Measurements from ENCODE around the gene CSNK1G1.
"Not testable (repeated sequence)": the region's sequence is repeated elsewhere in the genome, so short reads cannot be mapped to it uniquely, and the experiment has no call there.

The CSNK1G1 gene

GRCh38 chr15:64222573-64223366 lies 133.2 kb downstream of the CSNK1G1 start:
- in situ Hi-C loops (cut with HindIII; ENCODE audit: low sequenced_read_pairs) = loop anchor here (25.0 kb wide), 1 partner anchor 140 kb away; the partner anchor contains the start of gene CSNK1G1
- H3K4me3 ChIP-seq (ENCODE audit: low read depth, low read length) = no peak overlapping the region
- no peak for DNase-seq (ENCODE audit: low read depth)
- TF ChIP-seq CTCF (IDR thresholded peaks at IDR 0.05; ENCODE audit: low read depth, low read length, missing control alignments) = no peak

- not testable (repeated sequence) for DNase-seq (ENCODE audit: low read depth); H3K4me3 ChIP-seq (ENCODE audit: low read depth, low read length)
- in situ Hi-C loops (cut with HindIII; ENCODE audit: low sequenced_read_pairs) = loop anchor here (25.0 kb wide), 1 partner anchor 140 kb away; the partner anchor contains the start of gene CSNK1G1
Measured at GRCh38 chr15:64221911-64222310, 134.1 kb downstream of the CSNK1G1 start.

- not testable (repeated sequence) for H3K4me3 ChIP-seq (ENCODE audit: low read depth, low read length); DNase-seq (ENCODE audit: low read depth)
- in situ Hi-C loops (cut with HindIII; ENCODE audit: low sequenced_read_pairs) = loop anchor here (25.0 kb wide), 1 partner anchor 145 kb away; the partner anchor contains the start of gene CSNK1G1
Measured at GRCh38 chr15:64217429-64217750, 138.6 kb downstream of the CSNK1G1 start.

- TF ChIP-seq CTCF (IDR thresholded peaks at IDR 0.05; ENCODE audit: low read depth, low read length, missing control alignments) = no peak
- H3K4me3 ChIP-seq (ENCODE audit: low read depth, low read length) = no peak overlapping the region
- in situ Hi-C loops (cut with HindIII; ENCODE audit: low sequenced_read_pairs) = loop anchor here (25.0 kb wide), 1 partner anchor 145 kb away; the partner anchor contains the start of gene CSNK1G1
- no peak for DNase-seq (ENCODE audit: low read depth)
Measured at GRCh38 chr15:64216730-64217428, 139.1 kb downstream of the CSNK1G1 start.

GRCh38 chr15:64216196-64216595 lies 139.8 kb downstream of the CSNK1G1 start:
- no peak overlapping the region for H3K4me3 ChIP-seq (ENCODE audit: low read depth, low read length)
- DNase-seq (ENCODE audit: low read depth) = no peak
- in situ Hi-C loops (cut with HindIII; ENCODE audit: low sequenced_read_pairs) = loop anchor here (25.0 kb wide), 1 partner anchor 146 kb away; the partner anchor contains the start of gene CSNK1G1
- TF ChIP-seq CTCF (IDR thresholded peaks at IDR 0.05; ENCODE audit: low read depth, low read length, missing control alignments) = no peak

GRCh38 chr15:64213646-64214045 lies 142.3 kb downstream of the CSNK1G1 start:
- no peak for DNase-seq (ENCODE audit: low read depth)
- in situ Hi-C loops (cut with HindIII; ENCODE audit: low sequenced_read_pairs) = loop anchor here (25.0 kb wide), 1 partner anchor 149 kb away; the partner anchor contains the start of gene CSNK1G1
- TF ChIP-seq CTCF (IDR thresholded peaks at IDR 0.05; ENCODE audit: low read depth, low read length, missing control alignments) = no peak
- no peak overlapping the region for H3K4me3 ChIP-seq (ENCODE audit: low read depth, low read length)

- H3K4me3 ChIP-seq (ENCODE audit: low read depth, low read length) = no peak overlapping the region
- TF ChIP-seq CTCF (IDR thresholded peaks at IDR 0.05; ENCODE audit: low read depth, low read length, missing control alignments) = no peak
- no peak for DNase-seq (ENCODE audit: low read depth)
- in situ Hi-C loops (cut with HindIII; ENCODE audit: low sequenced_read_pairs) = loop anchor here (25.0 kb wide), 1 partner anchor 151 kb away; the partner anchor contains the start of gene CSNK1G1
Measured at GRCh38 chr15:64211696-64212095, 144.3 kb downstream of the CSNK1G1 start.

Data from astrocyte of the cerebellum (primary cell).